Measurements from ENCODE around the gene EGFL7.

DNA sequence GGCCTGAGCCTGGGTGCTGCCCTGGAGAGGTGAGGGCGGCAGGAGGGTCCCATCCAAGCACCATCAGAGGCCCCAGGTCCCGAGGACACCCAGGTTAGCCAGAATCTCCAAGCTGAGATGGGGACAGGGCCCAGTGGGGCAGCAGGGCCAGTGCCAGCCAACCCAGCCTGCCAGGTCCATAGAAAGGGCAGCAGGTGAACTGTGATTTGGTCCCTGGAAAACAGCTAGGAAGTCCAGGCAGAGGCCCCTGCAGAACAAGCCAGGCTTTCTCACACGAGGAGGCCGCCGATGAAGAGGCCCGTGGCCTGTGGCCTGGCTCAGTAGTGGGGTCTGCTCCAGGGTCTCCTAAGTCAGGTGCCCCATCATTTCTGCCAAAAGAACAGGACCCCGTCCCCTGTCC, 22.5 kb downstream of the EGFL7 start:
- TF ChIP-seq, protein P1, sequence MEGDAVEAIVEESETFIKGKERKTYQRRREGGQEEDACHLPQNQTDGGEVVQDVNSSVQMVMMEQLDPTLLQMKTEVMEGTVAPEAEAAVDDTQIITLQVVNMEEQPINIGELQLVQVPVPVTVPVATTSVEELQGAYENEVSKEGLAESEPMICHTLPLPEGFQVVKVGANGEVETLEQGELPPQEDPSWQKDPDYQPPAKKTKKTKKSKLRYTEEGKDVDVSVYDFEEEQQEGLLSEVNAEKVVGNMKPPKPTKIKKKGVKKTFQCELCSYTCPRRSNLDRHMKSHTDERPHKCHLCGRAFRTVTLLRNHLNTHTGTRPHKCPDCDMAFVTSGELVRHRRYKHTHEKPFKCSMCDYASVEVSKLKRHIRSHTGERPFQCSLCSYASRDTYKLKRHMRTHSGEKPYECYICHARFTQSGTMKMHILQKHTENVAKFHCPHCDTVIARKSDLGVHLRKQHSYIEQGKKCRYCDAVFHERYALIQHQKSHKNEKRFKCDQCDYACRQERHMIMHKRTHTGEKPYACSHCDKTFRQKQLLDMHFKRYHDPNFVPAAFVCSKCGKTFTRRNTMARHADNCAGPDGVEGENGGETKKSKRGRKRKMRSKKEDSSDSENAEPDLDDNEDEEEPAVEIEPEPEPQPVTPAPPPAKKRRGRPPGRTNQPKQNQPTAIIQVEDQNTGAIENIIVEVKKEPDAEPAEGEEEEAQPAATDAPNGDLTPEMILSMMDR (IDR thresholded peaks at IDR 0.05) = no peak
- TF ChIP-seq POLR2A (IDR thresholded peaks at IDR 0.05) = no peak

All from right lobe of liver (tissue), 4 donors.